Measurements from ENCODE around the gene NOC2L.
"Not testable (repeated sequence)": the region's sequence is repeated elsewhere in the genome, so short reads cannot be mapped to it uniquely, and the experiment has no call there.

Gene NOC2L

GRCh38 chr1:995665-996633, 36.9 kb upstream of the NOC2L start (continued):
- TF ChIP-seq ESRRG (CRISPR knock-in tag; IDR thresholded peaks at IDR 0.05) = no peak
- no peak for TF ChIP-seq ZNF565 (CRISPR knock-in tag; conservative IDR thresholded peaks at IDR 0.05; ENCODE audit: low read depth)
- TF ChIP-seq CREB5 (CRISPR knock-in tag; IDR thresholded peaks at IDR 0.05; ENCODE audit: low read depth) = no peak
- TF ChIP-seq BACH2 (CRISPR knock-in tag; IDR thresholded peaks at IDR 0.05; ENCODE audit: borderline replicate concordance) = no peak
- no peak for TF ChIP-seq PPARA (CRISPR knock-in tag; IDR thresholded peaks at IDR 0.05; ENCODE audit: borderline replicate concordance)
- no peak for TF ChIP-seq ZNF8 (CRISPR knock-in tag; IDR thresholded peaks at IDR 0.05)
- no peak for TF ChIP-seq CSDC2 (CRISPR knock-in tag; IDR thresholded peaks at IDR 0.05)
- TF ChIP-seq ISL1 (CRISPR knock-in tag; IDR thresholded peaks at IDR 0.05) = no peak
- TF ChIP-seq TCF4 (CRISPR knock-in tag; IDR thresholded peaks at IDR 0.05; ENCODE audit: borderline replicate concordance) = no peak

- ATAC-seq = not testable (repeated sequence)
These were observed 35.5 kb upstream of the NOC2L start for GRCh38 chr1:994546-994945.

DNA sequence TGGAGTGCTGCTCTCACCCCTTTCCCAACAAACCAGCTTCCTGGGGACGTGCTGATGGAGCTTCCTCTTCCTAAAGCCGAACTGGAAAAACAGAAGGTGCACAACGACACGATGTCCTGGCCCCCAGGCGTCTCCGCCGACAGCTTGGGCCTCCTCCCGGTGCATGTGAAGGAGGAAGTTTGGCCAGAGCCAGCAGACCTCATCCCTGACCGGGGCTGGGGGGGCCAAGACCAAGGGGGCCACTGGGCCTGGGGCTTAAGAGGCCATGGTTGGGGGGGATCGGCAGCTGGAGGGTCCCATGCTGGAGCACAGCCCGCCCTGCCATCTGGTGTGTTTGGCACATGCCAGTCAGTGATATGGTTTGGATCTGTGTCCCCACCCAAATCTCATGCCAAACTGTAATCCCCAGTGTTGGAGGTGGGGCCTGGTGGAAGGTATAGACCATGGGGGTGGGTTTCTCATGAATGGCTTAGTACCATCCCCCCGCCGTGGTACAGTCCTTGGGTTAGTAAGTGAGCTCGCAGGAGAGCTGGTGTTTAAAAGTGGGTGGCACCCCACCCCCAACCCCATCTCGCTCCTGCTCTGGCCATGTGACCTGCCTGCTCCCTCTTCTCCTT, 34.4 kb upstream of the NOC2L start:
- TF ChIP-seq, protein P1, sequence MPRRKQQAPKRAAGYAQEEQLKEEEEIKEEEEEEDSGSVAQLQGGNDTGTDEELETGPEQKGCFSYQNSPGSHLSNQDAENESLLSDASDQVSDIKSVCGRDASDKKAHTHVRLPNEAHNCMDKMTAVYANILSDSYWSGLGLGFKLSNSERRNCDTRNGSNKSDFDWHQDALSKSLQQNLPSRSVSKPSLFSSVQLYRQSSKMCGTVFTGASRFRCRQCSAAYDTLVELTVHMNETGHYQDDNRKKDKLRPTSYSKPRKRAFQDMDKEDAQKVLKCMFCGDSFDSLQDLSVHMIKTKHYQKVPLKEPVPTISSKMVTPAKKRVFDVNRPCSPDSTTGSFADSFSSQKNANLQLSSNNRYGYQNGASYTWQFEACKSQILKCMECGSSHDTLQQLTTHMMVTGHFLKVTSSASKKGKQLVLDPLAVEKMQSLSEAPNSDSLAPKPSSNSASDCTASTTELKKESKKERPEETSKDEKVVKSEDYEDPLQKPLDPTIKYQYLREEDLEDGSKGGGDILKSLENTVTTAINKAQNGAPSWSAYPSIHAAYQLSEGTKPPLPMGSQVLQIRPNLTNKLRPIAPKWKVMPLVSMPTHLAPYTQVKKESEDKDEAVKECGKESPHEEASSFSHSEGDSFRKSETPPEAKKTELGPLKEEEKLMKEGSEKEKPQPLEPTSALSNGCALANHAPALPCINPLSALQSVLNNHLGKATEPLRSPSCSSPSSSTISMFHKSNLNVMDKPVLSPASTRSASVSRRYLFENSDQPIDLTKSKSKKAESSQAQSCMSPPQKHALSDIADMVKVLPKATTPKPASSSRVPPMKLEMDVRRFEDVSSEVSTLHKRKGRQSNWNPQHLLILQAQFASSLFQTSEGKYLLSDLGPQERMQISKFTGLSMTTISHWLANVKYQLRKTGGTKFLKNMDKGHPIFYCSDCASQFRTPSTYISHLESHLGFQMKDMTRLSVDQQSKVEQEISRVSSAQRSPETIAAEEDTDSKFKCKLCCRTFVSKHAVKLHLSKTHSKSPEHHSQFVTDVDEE (CRISPR knock-in tag; IDR thresholded peaks at IDR 0.05) = no peak
- TF ChIP-seq TOX (CRISPR knock-in tag; IDR thresholded peaks at IDR 0.05; ENCODE audit: borderline replicate concordance) (no peak), ZFP30 (CRISPR knock-in tag; IDR thresholded peaks at IDR 0.05) (no peak), ZC3H10 (CRISPR knock-in tag; IDR thresholded peaks at IDR 0.05) (no peak)
- no peak for ATAC-seq

GRCh38 chr1:992362-992761, 33.3 kb upstream of the NOC2L start:
- ATAC-seq = no peak

GRCh38 chr1:991895-992294, 32.8 kb upstream of the NOC2L start:
- TF ChIP-seq ZFP30 (CRISPR knock-in tag; IDR thresholded peaks at IDR 0.05) = no peak
- ATAC-seq = no peak

More at GRCh38 chr1:992362-992761, 33.3 kb upstream of the NOC2L start:
- TF ChIP-seq GLIS3 (CRISPR knock-in tag; IDR thresholded peaks at IDR 0.05) (no peak), RARB (CRISPR knock-in tag; IDR thresholded peaks at IDR 0.05) (no peak), ZNF565 (CRISPR knock-in tag; conservative IDR thresholded peaks at IDR 0.05; ENCODE audit: low read depth) (no peak), ZNF70 (CRISPR knock-in tag; IDR thresholded peaks at IDR 0.05) (no peak), ZNF8 (CRISPR knock-in tag; IDR thresholded peaks at IDR 0.05) (no peak), BACH2 (CRISPR knock-in tag; IDR thresholded peaks at IDR 0.05; ENCODE audit: borderline replicate concordance) (no peak), ESRRG (CRISPR knock-in tag; IDR thresholded peaks at IDR 0.05) (no peak), CSDC2 (CRISPR knock-in tag; IDR thresholded peaks at IDR 0.05) (no peak), TOX (CRISPR knock-in tag; IDR thresholded peaks at IDR 0.05; ENCODE audit: borderline replicate concordance) (no peak), ZFP3 (CRISPR knock-in tag; IDR thresholded peaks at IDR 0.05) (no peak), SNAI2 (CRISPR knock-in tag; IDR thresholded peaks at IDR 0.05) (no peak), PPARA (CRISPR knock-in tag; IDR thresholded peaks at IDR 0.05; ENCODE audit: borderline replicate concordance) (no peak)

DNA sequence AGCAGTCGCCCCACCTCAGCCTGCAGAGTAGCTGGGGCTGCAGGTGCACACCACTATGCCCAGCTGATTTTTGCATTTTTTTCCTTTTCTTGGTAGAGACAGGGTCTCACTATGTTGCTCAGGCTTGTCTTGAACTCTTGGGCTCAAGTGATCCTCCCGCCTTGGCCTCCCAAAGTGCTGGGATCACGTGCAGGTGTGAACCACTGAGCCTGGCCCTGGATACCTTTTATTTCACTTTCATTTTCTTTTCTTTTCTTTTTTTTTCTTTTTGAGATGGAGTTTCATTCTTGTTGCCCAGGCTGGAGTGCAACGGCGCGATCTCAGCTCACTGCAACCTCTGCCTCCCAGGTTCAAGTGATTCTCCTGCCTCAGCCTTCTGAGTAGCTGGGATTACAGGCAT, 32.2 kb upstream of the NOC2L start:
- ATAC-seq = not testable (repeated sequence)

DNA sequence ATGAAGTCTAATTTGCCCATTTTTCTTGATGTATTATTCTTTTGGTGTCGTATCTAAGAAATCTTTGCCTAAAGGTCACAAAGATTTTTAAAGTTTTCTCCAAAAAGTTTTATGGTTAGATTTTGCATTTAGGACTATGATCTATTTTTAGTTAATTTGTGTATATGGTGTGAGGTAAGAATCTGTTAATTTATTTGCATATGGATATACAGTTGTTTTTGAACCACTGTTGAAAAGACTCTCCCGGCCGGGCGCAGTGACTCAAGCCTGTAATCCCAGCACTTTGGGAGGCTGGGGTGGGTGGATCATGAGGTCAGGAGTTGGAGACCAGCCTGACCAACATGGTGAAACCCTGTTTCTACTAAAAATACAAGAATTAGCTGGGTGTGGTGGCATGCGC, 29.0 kb upstream of the NOC2L start:
- ATAC-seq = not testable (repeated sequence)

Data from SK-N-SH treated with all-trans-retinoic acid at 6 μM for 48 hours (cell line).